Endothelial cell of umbilical vein (primary cell): ENCODE data around the gene CNIH4. TPM values are rescaled to one million over a fixed set of nuclear protein-coding genes. Genes with fewer than 3 reads are reported as not detected.
"Not testable (repeated sequence)": the region's sequence is repeated elsewhere in the genome, so short reads cannot be mapped to it uniquely, and the experiment has no call there.

Source experiments
- BruUV-seq: library from RNA; stranded (reverse); fragments of 400-500 nt; replicated peaks from 2 replicates; lab custom pipeline; 2021; lab: Mats Ljungman, UMichigan
- CTCF ChIA-PET: fragments of 300-600, 350-600 bp; sonication (Branson Sonifier 250); formaldehyde crosslinking; loops from one replicate; lab custom pipeline; 2021; ENCODE audit warnings: antibody characterized with exemption, inconsistent platforms; lab: Charles Lee
- POLR2A ChIA-PET: fragments of 300-600, 350-600 bp; sonication (Branson Sonifier 250); formaldehyde crosslinking; loops from one replicate; lab custom pipeline; 2021; ENCODE audit warnings: antibody characterized with exemption, inconsistent platforms; lab: Charles Lee
- DNase-seq: peaks from one replicate; pipeline ENCODE4 v3.0.0-alpha.2; 2011; ENCODE audit warnings: low read depth, low spot score
- FAIRE-seq: peaks from 2 replicates; lab custom pipeline; 2011; peaks lifted over from hg19 to GRCh38; lab: Jason Lieb, UNC
- H2AFZ ChIP-seq: 2 replicates; pipeline ENCODE4 v1.6.0; 2012; ENCODE audit warnings: low read depth, low read length, control low read depth, inconsistent platforms
- H3K27ac ChIP-seq: 2 replicates; pipeline ENCODE4 v1.5.1; 2011; ENCODE audit warnings: low read depth, mild to moderate bottlenecking, control low read depth, low read length, moderate library complexity; ENCODE audit not compliant: insufficient read depth
- H3K27me3 ChIP-seq, 2 experiments: 2 replicates each; pipeline versions ENCODE4 v1.6.0 to v1.6.1; 2011; ENCODE audit warnings: low read length in 2 of 2, mixed read lengths in 1 of 2; ENCODE audit not compliant: control insufficient read depth in 2 of 2, insufficient read depth in 2 of 2
- H3K36me3 ChIP-seq, 2 experiments: 2 replicates in 1 of 2; 3 replicates in 1 of 2; pipeline ENCODE4 v1.5.1; 2011; ENCODE audit warnings: low read length in 2 of 2, mild to moderate bottlenecking in 1 of 2, moderate library complexity in 1 of 2; ENCODE audit not compliant: control insufficient read depth in 2 of 2, insufficient read depth in 2 of 2; ENCODE audit errors: extremely low read depth in 1 of 2
- H3K4me1 ChIP-seq: 3 replicates; pipeline ENCODE4 v1.5.1; 2011; ENCODE audit warnings: mild to moderate bottlenecking, low read length; ENCODE audit not compliant: control insufficient read depth, insufficient read depth; ENCODE audit errors: extremely low read depth
- H3K4me2 ChIP-seq: 2 replicates; pipeline ENCODE4 v1.6.1; 2011; ENCODE audit warnings: low read length, control low read depth, mixed read lengths; ENCODE audit not compliant: insufficient read depth
- H3K4me3 ChIP-seq, 3 experiments: fragments of 200-600 bp in 1 of 3; sonication (generic), shearing (Covaris generic) in 1 of 3; replicated peaks in 1 of 3; 2 replicates each; pipeline ENCODE4 v1.5.1; 2011 to 2016; ENCODE audit warnings: control low read depth in 3 of 3, low read length in 3 of 3, mild to moderate bottlenecking in 2 of 3, inconsistent platforms in 1 of 3, low read depth in 1 of 3, moderate library complexity in 1 of 3; ENCODE audit not compliant: insufficient read depth in 1 of 3
- H3K79me2 ChIP-seq: 2 replicates; pipeline ENCODE4 v1.6.0; 2012; ENCODE audit warnings: low read length, inconsistent platforms; ENCODE audit not compliant: control insufficient read depth, insufficient read depth
- H3K9ac ChIP-seq: replicated peaks from 2 replicates; pipeline ENCODE3; 2011; ENCODE audit warnings: low read length, control low read depth; ENCODE audit not compliant: insufficient read depth; ENCODE audit errors: extremely low read depth
- H3K9me1 ChIP-seq: replicated peaks from 3 replicates; pipeline ENCODE4 v1.6.0; 2011; ENCODE audit warnings: mild to moderate bottlenecking, low read length; ENCODE audit not compliant: control insufficient read depth, insufficient read depth; ENCODE audit errors: extremely low read depth
- H3K9me3 ChIP-seq: replicated peaks from 2 replicates; pipeline ENCODE4 v1.5.1; 2012; ENCODE audit warnings: low read length, inconsistent platforms; ENCODE audit not compliant: control insufficient read depth, insufficient read depth
- H4K20me1 ChIP-seq: replicated peaks from 2 replicates; pipeline ENCODE3; 2011; ENCODE audit warnings: mild to moderate bottlenecking, low read length; ENCODE audit not compliant: control insufficient read depth, insufficient read depth; ENCODE audit errors: extremely low read depth
- CTCF ChIP-seq, 2 donors: IDR thresholded peaks; 1 replicate in 1 of 2; 2 replicates in 1 of 2; pipeline ENCODE4 v1.5.1; 2011; ENCODE audit warnings: low read length in 2 of 2, mild to moderate bottlenecking in 2 of 2, moderate library complexity in 2 of 2, control low read depth in 1 of 2, inconsistent platforms in 1 of 2, low read depth in 1 of 2; ENCODE audit not compliant: insufficient read depth in 1 of 2; ENCODE audit errors: extremely low read depth in 1 of 2
- FOS ChIP-seq: IDR thresholded peaks from 2 replicates; pipeline ENCODE4 v1.6.1; 2011; ENCODE audit warnings: mild to moderate bottlenecking, low read length, moderate library complexity, borderline replicate concordance; ENCODE audit not compliant: insufficient read depth
- MYC ChIP-seq: IDR thresholded peaks from one replicate; pipeline ENCODE4 v1.6.1; 2011; ENCODE audit warnings: mild to moderate bottlenecking, low read depth, low read length
- dilution Hi-C: fragments of 300-500 bp; cut with MboI; formaldehyde crosslinking; loops from one replicate; pipeline ENCODE4 v1.15.0; 2019; ENCODE audit warnings: low sequenced_read_pairs; ENCODE audit not compliant: extremely low pct_ligation_motif_present
- intact Hi-C: fragments of 100-400 bp; cut with micrococcal nuclease; formaldehyde crosslinking; loops from one replicate; pipeline ENCODE4 v1.10.0; 2022
- polyA plus RNA-seq, 4 experiments: library from polyadenylated mRNA; depleted of rRNA in 3 of 4; stranded (reverse) in 3 of 4; unstranded in 1 of 4; fragments of >200 nt; gene quantifications; 2 replicates each; pipeline versions ENCODE4 v1.2.1 to v1.2.3, GENCODE V29; 2011 to 2012; ENCODE audit warnings: missing spikeins in 1 of 4
- total RNA-seq: library from RNA; stranded (reverse); gene quantifications from 2 replicates; pipeline ENCODE4 v1.2.3, GENCODE V29; 2021

CNIH4 gene
- total and polyA plus RNA-seq, 2 donors (not counting 3 experiments of a cell fraction or from before 2014, with no cell fraction given): 74.9 to 118 TPM

DNA sequence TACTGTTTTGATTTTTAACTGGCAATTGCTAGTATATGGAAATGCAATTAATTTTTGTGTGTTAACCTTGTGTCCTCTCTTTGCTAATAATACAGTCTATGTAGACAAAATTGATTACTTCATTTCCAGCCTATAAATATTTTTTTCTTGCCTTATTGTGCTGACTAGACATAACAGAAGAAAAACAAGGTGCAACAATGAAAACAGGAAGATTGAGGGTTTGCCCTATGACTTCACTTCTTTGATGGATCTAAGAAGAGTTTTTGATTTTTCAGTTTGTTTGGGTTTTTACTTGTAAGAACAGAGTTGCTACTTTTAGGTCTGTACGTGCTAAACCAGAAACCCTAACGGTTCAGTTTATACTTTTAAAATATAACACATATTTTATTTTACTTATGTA, 8.5 kb upstream of the CNIH4 start:
- DNase-seq (no peak), FAIRE-seq (no peak)
- Histone ChIP-seq H2AFZ (no peak overlapping the region), H3K9me3 (peaks cover 2% of the 10 kb centered on the region), H3K36me3 (no peaks in the 10 kb centered on the region), H3K9ac (no peak overlapping the region), H3K27ac (no peak overlapping the region), H3K4me3 (no peak overlapping the region), H3K79me2 (no peaks in the 10 kb centered on the region), H4K20me1 (no peaks in the 10 kb centered on the region), H3K4me2 (no peak overlapping the region), H3K9me1 (no peaks in the 10 kb centered on the region), H3K4me1 (no peaks in the 10 kb centered on the region), H3K27me3 (peaks cover 0 to 2% of the 10 kb centered on the region in 2 experiments)
- TF ChIP-seq FOS (no peak), CTCF (IDR thresholded peaks at IDR 0.05; ENCODE audit: extremely low read depth in 1 of 2, insufficient read depth in 1 of 2, low read depth in 1 of 2, low read length in 2 of 2) (no peak), MYC (no peak)
- POLR2A ChIA-PET: no interaction called here
- dilution Hi-C loops (no loop called here), intact Hi-C loops (no loop called here)
- no TSS peak for BruUV-seq
- CTCF ChIA-PET: no interaction called here

- H3K4me3 ChIP-seq, DNase-seq, dilution Hi-C loops, intact Hi-C loops, H3K36me3 ChIP-seq, BruUV-seq, H3K9ac ChIP-seq, H3K27ac ChIP-seq, H3K79me2 ChIP-seq, H3K4me1 ChIP-seq, H3K27me3 ChIP-seq, H4K20me1 ChIP-seq, POLR2A ChIA-PET, FAIRE-seq, H3K9me3 ChIP-seq, CTCF ChIA-PET, H3K4me2 ChIP-seq, H3K9me1 ChIP-seq, H2AFZ ChIP-seq: not testable (repeated sequence)
Measured at GRCh38 chr1:224349716-224350115, 7.0 kb upstream of the CNIH4 start.

DNA sequence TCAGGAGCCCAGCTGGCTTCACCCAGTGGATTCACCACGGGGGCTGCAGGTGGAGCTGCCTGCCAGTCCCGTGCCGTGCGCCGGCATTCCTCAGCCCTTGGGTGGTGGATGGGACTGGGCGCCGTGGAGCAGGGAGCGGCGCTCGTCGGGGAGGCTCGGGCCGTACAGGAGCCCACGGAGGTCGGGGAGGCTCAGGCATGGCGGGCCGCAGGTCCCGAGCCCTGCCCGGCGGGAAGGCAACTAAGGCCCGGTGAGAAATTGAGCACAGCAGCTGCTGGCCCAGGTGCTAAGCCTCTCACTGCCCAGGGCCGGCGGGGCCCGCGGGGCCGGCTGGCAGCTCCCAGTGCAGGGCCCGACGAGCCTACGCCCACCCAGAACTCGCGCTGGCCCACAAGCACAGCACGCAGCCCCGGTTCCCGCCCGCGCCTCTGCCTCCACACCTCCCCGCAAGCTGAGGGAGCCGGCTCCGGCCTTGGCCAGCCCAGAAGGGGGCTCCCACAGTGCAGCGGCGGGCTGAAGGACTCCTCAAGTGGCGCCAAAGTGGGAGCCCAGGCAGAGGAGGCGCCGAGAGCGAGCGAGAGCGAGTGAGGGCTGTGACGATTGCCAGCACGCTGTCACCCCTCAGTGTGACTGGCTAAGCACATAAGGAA, 4.1 kb upstream of the CNIH4 start:
- POLR2A ChIA-PET, H3K4me1 ChIP-seq, H3K4me3 ChIP-seq, intact Hi-C loops, CTCF ChIA-PET, FAIRE-seq, H4K20me1 ChIP-seq, H3K27ac ChIP-seq, dilution Hi-C loops, H3K9me1 ChIP-seq, H3K9me3 ChIP-seq, DNase-seq, H3K36me3 ChIP-seq, H3K9ac ChIP-seq, H3K27me3 ChIP-seq, H3K4me2 ChIP-seq, H3K79me2 ChIP-seq, BruUV-seq, H2AFZ ChIP-seq: not testable (repeated sequence)
